Coronary artery (tissue), 2 donors: ENCODE results near the gene USF2.

Experiments used
- DNase-seq: peaks from one replicate; pipeline ENCODE4 v3.0.0-alpha.2; 2017; ENCODE audit warnings: low spot score
- H3K27ac ChIP-seq, 2 donors: fragments of 200-600 bp; sonication (generic); one replicate each; pipeline ENCODE4 v1.5.1; 2016 to 2019
- H3K4me3 ChIP-seq: fragments of 200-600 bp; sonication (generic); 2 replicates; pipeline ENCODE4 v1.5.1; 2016; ENCODE audit warnings: mild to moderate bottlenecking, moderate library complexity
- CTCF ChIP-seq: fragments of 200-600 bp; sonication (generic); IDR thresholded peaks from one replicate; pipeline ENCODE4 v1.5.1; 2019; ENCODE audit warnings: antibody characterized with exemption

Gene USF2

GRCh38 chr19:35316560-35316959 lies 47.8 kb downstream of the USF2 start:
- no peak for DNase-seq
- no peak for TF ChIP-seq CTCF
- H3K27ac ChIP-seq: no peak overlapping the region
- no peak overlapping the region for H3K4me3 ChIP-seq

- no peak for DNase-seq
- no peak overlapping the region for H3K27ac ChIP-seq
- H3K4me3 ChIP-seq: no peak overlapping the region
- TF ChIP-seq CTCF: no peak
Observed at GRCh38 chr19:35317464-35318043, 48.8 kb downstream of the USF2 start.

- no peak for DNase-seq
- TF ChIP-seq CTCF: no peak
- Histone ChIP-seq H3K4me3 (no peak overlapping the region), H3K27ac (peak overlapping the region in 1 of 2 donors; percentile 37)
Observed at GRCh38 chr19:35318679-35319448, 50.1 kb downstream of the USF2 start.

- Histone ChIP-seq H3K4me3 (no peak overlapping the region), H3K27ac (no peak overlapping the region)
- DNase-seq: no peak
- TF ChIP-seq CTCF: no peak
Observed at GRCh38 chr19:35320065-35320713, 51.4 kb downstream of the USF2 start.

GRCh38 chr19:35321291-35321690 lies 52.5 kb downstream of the USF2 start:
- no peak for DNase-seq
- H3K27ac ChIP-seq: no peak overlapping the region
- no peak for TF ChIP-seq CTCF
- no peak overlapping the region for H3K4me3 ChIP-seq

- DNase-seq: no peak
- no peak overlapping the region for H3K27ac ChIP-seq
- no peak overlapping the region for H3K4me3 ChIP-seq
- TF ChIP-seq CTCF: no peak
Observed at GRCh38 chr19:35322014-35322413, 53.3 kb downstream of the USF2 start.

GRCh38 chr19:35327642-35328041 lies 58.9 kb downstream of the USF2 start:
- no peak for TF ChIP-seq CTCF
- Histone ChIP-seq H3K4me3 (no peak overlapping the region), H3K27ac (no peak overlapping the region)
- DNase-seq: no peak
